Activated B cell treated with CpG ODN at 0.5 μM for 24 hours (primary cell): ENCODE data around the gene SELPLG. TPM values are rescaled to one million over a fixed set of nuclear protein-coding genes. Genes with fewer than 3 reads are reported as not detected.
A peak's percentile ranks its signal among the peaks of the same experiment; 100 is the strongest.

ENCODE experiments used
- ATAC-seq: fragments of 200-7000 bp; cut with Tn5 transposase; one replicate; pipeline ENCODE4 v1.10.0; 2021; ENCODE audit warnings: low read depth, mild to moderate bottlenecking, moderate library complexity
- CTCF ChIA-PET: fragments of 350-600 bp; sonication (Branson Sonifier 250); formaldehyde crosslinking; loops from one replicate; lab custom pipeline; 2021; ENCODE audit warnings: antibody characterized with exemption; lab: Charles Lee
- POLR2A ChIA-PET: fragments of 350-600 bp; sonication (Branson Sonifier 250); formaldehyde crosslinking; loops from one replicate; lab custom pipeline; 2021; ENCODE audit warnings: antibody characterized with exemption; lab: Charles Lee
- DNase-seq: peaks from one replicate; pipeline ENCODE4 v3.0.0; 2022
- H3K27ac Mint-ChIP-seq: one replicate; pipeline ENCODE4 v1.8.0; 2020; ENCODE audit warnings: mixed read lengths
- H3K27me3 Mint-ChIP-seq: one replicate; pipeline ENCODE4 v1.8.0; 2021; ENCODE audit warnings: mixed read lengths
- H3K36me3 Mint-ChIP-seq: one replicate; pipeline ENCODE4 v1.8.0; 2021; ENCODE audit warnings: low read depth, mixed read lengths
- H3K4me1 Mint-ChIP-seq: one replicate; pipeline ENCODE4 v1.8.0; 2021; ENCODE audit warnings: mixed read lengths
- H3K4me3 Mint-ChIP-seq: one replicate; pipeline ENCODE4 v1.8.0; 2020; ENCODE audit warnings: mild to moderate bottlenecking, mixed read lengths
- H3K9me3 Mint-ChIP-seq: one replicate; pipeline ENCODE4 v1.8.0; 2020; ENCODE audit warnings: mixed read lengths
- CTCF ChIP-seq: fragments of 200-600 bp; IDR thresholded peaks from one replicate; pipeline ENCODE4 v1.8.0; 2022; ENCODE audit warnings: antibody characterized with exemption, mild to moderate bottlenecking
- intact Hi-C: fragments of 100-400 bp; cut with micrococcal nuclease; formaldehyde crosslinking; loops from one replicate; pipeline ENCODE4 v1.15.1; 2024
- total RNA-seq: library from RNA; stranded (reverse); gene quantifications from 2 replicates; pipeline ENCODE4 v1.2.3, GENCODE V29; 2022

SELPLG gene
- total RNA-seq, 1 donor from 2014 or later: 1.8 TPM

- TF ChIP-seq CTCF: no peak
- ChIA-PET CTCF (no interaction called here), POLR2A (interaction anchor here (0.6 kb wide), 1 partner anchor 10 kb away, joined by 4 read pairs; no protein-coding TSS in a partner anchor)
- H3K27me3 Mint-ChIP-seq: no peaks in the 10 kb centered on the region
- H3K4me3 Mint-ChIP-seq: no peak overlapping the region
- H3K9me3 Mint-ChIP-seq: no peaks in the 10 kb centered on the region
- peaks cover 56% of the 10 kb centered on the region for H3K4me1 Mint-ChIP-seq
- no peak overlapping the region for H3K27ac Mint-ChIP-seq
- peaks cover 17% of the 10 kb centered on the region for H3K36me3 Mint-ChIP-seq
- DNase-seq (no peak), ATAC-seq (no peak)
- intact Hi-C loops: no loop called here
Observed at GRCh38 chr12:108625228-108625627, 8.5 kb downstream of the SELPLG start.

DNA sequence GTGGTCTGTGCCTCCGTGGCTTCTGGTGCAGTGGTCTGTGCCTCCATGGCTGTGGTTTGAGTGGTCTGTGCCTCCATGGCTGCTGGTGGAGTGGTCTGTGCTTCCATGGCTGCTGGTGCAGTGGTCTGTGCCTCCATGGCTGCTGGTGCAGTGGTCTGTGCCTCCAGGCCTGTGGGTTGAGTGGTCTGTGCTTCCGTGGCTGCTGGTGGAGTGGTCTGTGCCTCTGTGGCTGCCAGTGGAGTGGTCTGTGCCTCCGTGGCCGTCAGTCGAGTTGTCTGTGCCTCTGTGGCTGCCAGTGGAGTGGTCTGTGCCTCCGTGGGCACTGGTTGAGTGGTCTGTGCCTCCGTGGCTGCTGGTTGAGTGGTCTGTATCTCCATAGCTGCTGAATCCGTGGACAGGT lies 10.1 kb downstream of the SELPLG start:
- H3K4me3 Mint-ChIP-seq: no peak overlapping the region
- no peak for ATAC-seq
- ChIA-PET CTCF (no interaction called here), POLR2A (no interaction called here)
- H3K36me3 Mint-ChIP-seq: peaks cover 17% of the 10 kb centered on the region
- H3K27ac Mint-ChIP-seq: no peak overlapping the region
- no peak for DNase-seq
- H3K4me1 Mint-ChIP-seq: peaks cover 44% of the 10 kb centered on the region
- intact Hi-C loops: no loop called here
- H3K27me3 Mint-ChIP-seq: no peaks in the 10 kb centered on the region
- no peak for TF ChIP-seq CTCF
- no peaks in the 10 kb centered on the region for H3K9me3 Mint-ChIP-seq

GRCh38 chr12:108622921-108623514 lies 10.7 kb downstream of the SELPLG start:
- H3K9me3 Mint-ChIP-seq: no peaks in the 10 kb centered on the region
- no peak overlapping the region for H3K27ac Mint-ChIP-seq
- CTCF ChIA-PET: interaction anchor here (11.2 kb wide), 1 partner anchor 56 kb away, joined by 338 read pairs; the partner anchor contains the start of genes ISCU and SART3
- H3K27me3 Mint-ChIP-seq: no peaks in the 10 kb centered on the region
- peaks cover 44% of the 10 kb centered on the region for H3K4me1 Mint-ChIP-seq
- intact Hi-C loops: no loop called here
- H3K36me3 Mint-ChIP-seq: peaks cover 17% of the 10 kb centered on the region
- DNase-seq (no peak), ATAC-seq (no peak)
- TF ChIP-seq CTCF: no peak
- POLR2A ChIA-PET: interaction anchor here (0.8 to 9.7 kb wide), 3 partner anchors 10 to 55 kb away, joined by 3 to 182 read pairs (median 158); partner anchors contain the start of gene SELPLG
- no peak overlapping the region for H3K4me3 Mint-ChIP-seq

GRCh38 chr12:108622421-108622820 lies 11.3 kb downstream of the SELPLG start:
- no peak for TF ChIP-seq CTCF
- H3K36me3 Mint-ChIP-seq: peaks cover 17% of the 10 kb centered on the region
- H3K4me3 Mint-ChIP-seq: no peak overlapping the region
- peak overlapping the region; percentile 69 for H3K27ac Mint-ChIP-seq
- intact Hi-C loops: no loop called here
- peaks cover 46% of the 10 kb centered on the region for H3K4me1 Mint-ChIP-seq
- ChIA-PET CTCF (interaction anchor here (11.2 kb wide), 1 partner anchor 56 kb away, joined by 338 read pairs; the partner anchor contains the start of genes ISCU and SART3), POLR2A (interaction anchor here (0.8 to 9.7 kb wide), 4 partner anchors 10 to 60 kb away, joined by 3 to 182 read pairs (median 80); partner anchors contain the start of genes ISCU and SELPLG)
- DNase-seq (no peak), ATAC-seq (no peak)
- H3K27me3 Mint-ChIP-seq: no peaks in the 10 kb centered on the region
- H3K9me3 Mint-ChIP-seq: no peaks in the 10 kb centered on the region

DNA sequence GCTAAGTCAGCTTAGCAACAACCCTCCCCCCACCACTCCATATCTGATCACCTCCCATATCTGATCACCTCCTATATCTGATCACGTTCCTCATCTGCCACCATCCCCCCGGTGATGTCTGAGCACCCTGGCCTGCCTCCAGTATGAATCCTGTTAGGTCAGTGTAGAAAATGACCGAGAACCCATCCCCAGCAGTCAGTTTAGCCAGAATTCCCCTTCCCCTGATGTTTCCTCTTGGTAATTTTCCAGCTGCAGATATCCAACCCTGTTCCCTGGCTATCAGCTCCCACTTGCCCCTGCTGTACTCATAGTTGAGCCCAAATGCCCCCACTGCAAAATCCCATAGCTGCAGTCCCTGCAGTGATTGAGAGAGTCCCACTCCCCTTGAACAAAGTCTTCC lies 12.5 kb downstream of the SELPLG start:
- Mint-ChIP-seq H3K9me3 (no peaks in the 10 kb centered on the region), H3K27ac (peak overlapping the region; percentile 32), H3K36me3 (peaks cover 17% of the 10 kb centered on the region), H3K27me3 (no peaks in the 10 kb centered on the region), H3K4me1 (peaks cover 54% of the 10 kb centered on the region), H3K4me3 (no peak overlapping the region)
- intact Hi-C loops: no loop called here
- no peak for TF ChIP-seq CTCF
- ATAC-seq: no peak
- ChIA-PET POLR2A (interaction anchor here (0.7 to 9.7 kb wide), 4 partner anchors 11 to 60 kb away, joined by 3 to 182 read pairs (median 80); partner anchors contain the start of genes ISCU, SART3 and SELPLG), CTCF (interaction anchor here (0.8 to 11.2 kb wide), 6 partner anchors 16 to 183 kb away, joined by 3 to 338 read pairs (median 6); partner anchors contain the start of genes ISCU, SART3 and SELPLG)
- DNase-seq: no peak
